HPDE6-E6E7 (cell line): ENCODE data around the gene KSR1.

ENCODE experiments used
- DNase-seq: peaks from one replicate; pipeline ENCODE4 v3.0.0; 2011; ENCODE audit warnings: missing footprints; ENCODE audit errors: extremely low spot score

KSR1 gene

DNA sequence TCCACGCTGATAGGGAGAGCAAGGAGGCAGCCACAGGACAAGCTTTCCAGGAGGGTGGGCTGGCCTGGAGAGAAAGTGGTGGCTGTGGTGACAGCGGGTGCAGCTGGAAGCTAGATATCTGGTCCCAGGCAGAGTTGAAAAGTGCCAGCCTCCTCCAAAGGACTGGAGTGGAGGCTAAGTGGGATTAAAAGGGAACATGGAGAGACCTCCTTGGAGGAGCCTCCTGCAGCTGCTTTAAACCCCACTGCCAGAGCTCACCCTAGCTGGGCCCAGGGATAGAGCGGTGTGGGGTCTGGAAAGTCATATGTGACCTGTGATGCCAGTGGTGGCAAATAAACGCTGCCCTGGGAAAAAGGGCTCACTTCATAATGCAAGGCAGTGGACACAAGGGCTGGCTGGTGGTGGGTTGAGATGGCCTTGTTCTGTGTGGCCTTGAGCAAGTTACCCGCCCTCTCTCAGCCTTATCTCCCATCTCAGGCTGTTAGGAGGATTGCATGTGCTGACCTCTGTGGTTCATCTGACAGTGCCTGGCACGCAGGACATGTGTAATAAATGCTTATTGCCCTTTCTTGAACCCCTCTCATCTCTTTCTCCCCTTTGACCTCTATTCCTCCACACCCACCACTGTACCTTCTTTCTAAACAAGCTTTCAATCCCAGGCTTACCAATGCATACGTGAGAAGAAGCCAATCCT, 113.8 kb downstream of the KSR1 start:
- DNase-seq: no peak

DNA sequence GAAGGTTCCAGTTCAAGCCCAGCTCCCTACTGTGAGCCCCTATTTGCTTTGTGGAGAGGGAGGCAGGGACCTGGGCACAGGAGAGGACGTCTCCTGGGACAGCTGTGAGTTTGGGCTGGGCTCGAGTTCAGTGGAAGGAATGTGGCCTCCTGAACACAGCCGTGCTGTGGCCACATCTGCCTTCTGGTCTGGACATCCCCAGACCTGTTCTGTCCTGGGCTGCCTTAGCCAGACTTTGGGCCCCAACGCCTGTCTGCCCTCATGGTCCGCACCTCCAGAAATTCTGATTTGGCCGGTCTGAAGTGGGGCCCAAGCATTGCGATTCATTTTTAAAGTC, 114.3 kb downstream of the KSR1 start:
- DNase-seq: no peak

GRCh38 chr17:27571563-27572352, 115.5 kb downstream of the KSR1 start:
- no peak for DNase-seq

- no peak for DNase-seq
Observed at GRCh38 chr17:27572665-27573064, 116.4 kb downstream of the KSR1 start.

- no peak for DNase-seq
Observed at GRCh38 chr17:27573548-27573947, 117.3 kb downstream of the KSR1 start.

DNA sequence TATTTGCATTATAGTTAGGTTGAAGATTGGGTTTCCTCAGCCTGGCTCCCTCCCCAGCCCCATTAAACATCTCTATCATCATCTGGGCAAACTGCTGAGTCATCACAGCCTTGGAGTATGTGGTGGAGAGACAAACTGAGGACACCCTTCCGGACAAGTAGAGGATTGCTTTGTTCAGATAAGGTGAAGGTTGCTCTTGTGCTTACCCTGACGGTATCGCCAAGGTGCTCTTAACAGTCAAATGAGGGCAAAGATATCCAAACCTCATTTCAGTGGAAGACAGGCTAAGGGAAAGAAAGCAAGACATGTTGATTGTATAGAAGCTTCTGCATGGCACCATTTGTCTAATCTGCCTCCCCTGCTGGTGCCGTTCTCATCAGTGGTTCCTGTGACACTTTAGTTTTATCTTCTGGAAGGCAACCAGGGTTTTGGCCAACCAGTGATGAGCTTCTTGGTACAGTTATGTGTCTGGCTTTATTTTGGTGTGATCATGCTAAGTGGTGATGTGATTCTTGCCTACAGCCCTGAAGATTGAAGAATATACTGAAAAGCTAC, 117.8 kb downstream of the KSR1 start:
- no peak for DNase-seq

GRCh38 chr17:27575096-27575911, 119.1 kb downstream of the KSR1 start:
- DNase-seq: no peak

DNA sequence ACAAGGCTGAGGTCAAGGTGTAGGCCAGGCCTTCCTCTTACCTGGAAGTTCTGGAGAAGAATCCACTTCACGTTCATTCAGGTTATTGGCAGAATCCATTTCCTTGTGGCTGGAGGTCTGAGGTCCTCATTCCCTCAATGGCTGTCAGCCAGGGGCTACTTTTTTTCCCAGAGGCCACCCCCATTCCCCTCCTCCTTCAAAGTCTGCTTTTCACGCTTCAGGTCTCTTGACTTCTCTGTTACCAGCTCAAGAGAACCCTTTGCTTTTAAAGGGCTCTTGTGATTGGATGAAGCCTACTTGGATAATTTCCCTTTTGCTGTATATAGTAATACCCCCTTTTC, 119.6 kb downstream of the KSR1 start:
- no peak for DNase-seq

GRCh38 chr17:27576477-27577083, 120.3 kb downstream of the KSR1 start:
- DNase-seq: no peak

GRCh38 chr17:27577121-27577761, 121.0 kb downstream of the KSR1 start:
- no peak for DNase-seq

- no peak for DNase-seq
Observed at GRCh38 chr17:27577884-27578717, 121.9 kb downstream of the KSR1 start.

DNA sequence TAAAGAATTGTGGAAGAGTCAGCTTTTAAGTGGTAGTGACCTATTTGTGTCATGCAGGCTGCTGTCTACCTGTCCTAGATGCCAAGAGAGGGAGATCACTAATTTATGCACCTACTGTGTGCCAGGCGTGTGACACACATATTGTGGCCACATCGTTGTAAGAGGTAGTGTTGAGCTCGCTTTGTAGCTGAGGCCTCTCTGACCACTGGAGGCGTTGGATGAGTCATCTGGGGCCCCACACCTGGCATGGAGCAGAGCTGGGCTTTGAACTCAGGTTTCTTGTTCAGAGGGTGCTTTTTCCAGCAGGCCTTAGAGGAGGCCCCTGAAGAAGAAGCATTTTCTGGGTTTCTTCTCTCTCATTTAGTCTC, 122.5 kb downstream of the KSR1 start:
- peak; percentile 38 for DNase-seq

GRCh38 chr17:27579304-27579703, 123.1 kb downstream of the KSR1 start:
- DNase-seq: no peak

GRCh38 chr17:27579897-27580321, 123.7 kb downstream of the KSR1 start:
- DNase-seq: no peak

DNA sequence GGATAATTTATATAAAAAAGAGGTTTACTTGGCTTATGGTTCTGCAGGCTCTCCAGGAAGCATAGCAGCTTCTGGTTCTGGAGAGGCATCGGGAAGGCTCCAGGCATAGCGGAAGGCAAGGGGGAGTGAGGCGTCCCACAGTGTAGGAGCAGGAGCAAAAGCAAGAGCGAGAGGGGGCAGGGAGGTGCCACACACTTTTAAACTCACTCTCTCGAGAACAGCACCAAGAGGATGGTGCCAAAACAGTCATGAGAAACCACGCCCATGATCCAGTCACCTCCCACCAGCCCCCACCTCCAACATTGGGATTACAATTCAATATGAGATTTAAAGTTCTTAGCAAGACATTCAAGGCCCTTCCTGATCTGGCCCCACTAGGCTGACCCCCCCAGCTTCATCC, 124.8 kb downstream of the KSR1 start:
- DNase-seq: no peak

GRCh38 chr17:27582696-27583095, 126.4 kb downstream of the KSR1 start:
- no peak for DNase-seq

- no peak for DNase-seq
Observed at GRCh38 chr17:27585153-27585681, 129.0 kb downstream of the KSR1 start.

DNA sequence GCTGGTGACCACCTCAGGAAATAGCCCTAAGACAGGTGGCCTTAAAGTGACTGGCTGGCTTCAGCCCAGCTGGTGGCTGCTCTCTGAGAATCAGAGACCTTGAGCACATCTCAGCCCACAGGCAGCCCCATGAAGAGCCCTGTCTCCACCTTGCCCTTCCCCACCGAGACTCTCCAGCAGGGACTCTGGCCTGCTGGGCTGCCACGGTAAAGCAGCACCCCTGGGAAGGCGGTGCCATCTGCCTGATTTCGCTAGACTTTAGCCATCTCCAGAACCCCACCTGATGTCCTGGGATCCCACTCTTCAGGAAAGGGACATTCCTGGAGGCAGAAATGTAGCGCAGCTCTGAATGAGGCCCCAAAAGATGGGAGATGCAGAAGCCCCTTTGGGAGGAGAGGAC, 129.5 kb downstream of the KSR1 start:
- no peak for DNase-seq

GRCh38 chr17:27586203-27586721, 130.0 kb downstream of the KSR1 start:
- no peak for DNase-seq

DNA sequence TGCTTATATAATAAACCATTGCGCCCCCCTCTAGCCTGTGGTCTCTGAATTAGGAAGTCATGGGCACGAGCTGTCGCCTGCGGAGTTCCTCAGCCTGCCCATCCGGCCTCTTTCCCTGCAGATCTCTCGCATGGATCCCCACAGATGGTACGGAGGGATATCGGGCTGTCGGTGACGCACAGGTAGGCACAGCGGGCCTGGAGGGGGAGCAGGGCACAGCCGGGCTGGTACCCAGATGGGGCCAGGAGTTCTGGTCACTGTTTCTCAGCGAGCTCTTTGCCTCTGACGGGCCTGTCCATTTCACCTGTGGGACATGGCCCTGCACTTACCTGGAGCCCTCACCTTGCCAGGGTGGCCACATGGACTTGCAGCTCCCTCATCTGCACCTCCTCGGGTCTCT, 132.1 kb downstream of the KSR1 start:
- no peak for DNase-seq
